Measurements from ENCODE around the gene EI24.

The EI24 gene

DNA sequence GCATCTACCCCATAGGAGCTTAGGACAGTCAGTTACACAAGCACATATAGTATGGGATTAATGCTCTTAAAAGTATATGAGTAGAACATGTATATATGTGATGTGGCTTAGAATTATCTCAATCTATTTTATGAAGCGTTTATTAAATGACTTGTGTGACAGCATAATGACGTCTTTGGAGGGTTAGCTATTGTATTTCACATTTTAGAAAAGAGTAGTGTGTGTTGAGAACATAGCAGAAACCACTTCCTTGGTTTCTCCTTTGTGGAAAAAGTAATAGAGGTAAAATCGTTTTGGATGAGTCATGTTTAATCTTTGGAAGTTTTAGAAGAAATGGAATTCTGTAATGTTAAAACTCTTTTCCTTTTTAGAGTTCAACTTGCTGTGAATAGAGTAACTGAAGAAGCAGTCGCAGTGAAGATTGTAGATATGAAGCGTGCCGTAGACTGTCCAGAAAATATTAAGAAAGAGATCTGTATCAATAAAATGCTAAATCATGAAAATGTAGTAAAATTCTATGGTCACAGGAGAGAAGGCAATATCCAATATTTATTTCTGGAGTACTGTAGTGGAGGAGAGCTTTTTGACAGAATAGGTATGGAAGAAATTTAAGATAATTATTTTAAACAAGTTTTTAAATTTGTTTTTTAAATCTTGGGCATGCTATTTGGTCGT lies 58.1 kb downstream of the EI24 start:
- DNase-seq (ENCODE audit: low read depth), result no peak

Data from activated T-helper 1 cell treated with Interleukin-2 at 50 U/mL for 16 hours (primary cell).